Ecto neural progenitor cell (in vitro differentiated cells): ENCODE results near the gene SH3YL1.

Experiments used
- DNase-seq: peaks from one replicate; pipeline ENCODE4 v3.0.0-alpha.2; 2018; ENCODE audit warnings: low spot score

SH3YL1 gene

DNA sequence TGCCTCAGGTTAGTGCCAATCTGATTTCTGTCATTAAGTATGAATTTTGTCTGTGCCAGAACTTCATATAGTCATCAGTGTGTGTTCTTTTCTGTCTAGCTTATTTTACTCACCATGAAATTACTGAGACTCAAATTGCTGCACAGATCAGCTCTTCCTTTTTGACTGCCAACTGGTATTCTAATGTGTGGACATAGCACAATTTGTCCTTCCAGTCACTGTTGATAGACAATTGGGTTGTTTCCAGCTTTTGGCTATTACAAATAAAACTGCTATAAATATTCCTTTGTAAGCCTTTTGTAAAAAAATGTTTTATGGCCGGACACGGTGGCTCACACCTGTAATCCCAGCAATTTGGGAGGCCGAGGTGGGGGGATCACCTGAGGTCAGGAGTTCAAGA, 7.7 kb downstream of the SH3YL1 start:
- DNase-seq: no peak

- no peak for DNase-seq
These were observed 8.6 kb downstream of the SH3YL1 start for GRCh38 chr2:255195-255594.

- no peak for DNase-seq
These were observed 9.6 kb downstream of the SH3YL1 start for GRCh38 chr2:254241-254640.

DNA sequence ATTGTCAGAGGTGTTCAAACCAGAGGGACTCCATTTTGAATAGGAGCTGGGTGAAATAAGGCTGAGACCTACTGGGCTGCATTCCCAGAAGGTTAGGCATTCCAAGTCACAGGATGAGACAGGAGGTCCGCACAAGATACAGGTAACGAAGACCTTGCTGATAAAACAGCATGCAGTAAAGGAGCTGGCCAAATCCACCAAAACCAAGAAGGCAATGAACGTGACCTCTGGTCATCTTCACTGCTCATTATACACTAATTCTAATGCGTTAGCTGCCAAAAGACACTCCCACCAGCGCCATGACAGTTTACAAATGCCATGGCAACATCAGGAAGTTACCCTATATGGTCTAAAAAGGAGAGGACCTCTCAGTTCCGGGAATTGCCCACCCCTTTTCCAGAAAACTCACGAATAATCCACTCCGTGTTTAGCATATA, 10.6 kb downstream of the SH3YL1 start:
- DNase-seq: no peak

- no peak for DNase-seq
These were observed 11.7 kb downstream of the SH3YL1 start for GRCh38 chr2:252001-252602.

- no peak for DNase-seq
These were observed 14.2 kb downstream of the SH3YL1 start for GRCh38 chr2:249538-250042.

- DNase-seq: no peak
These were observed 15.1 kb downstream of the SH3YL1 start for GRCh38 chr2:248724-249123.

DNA sequence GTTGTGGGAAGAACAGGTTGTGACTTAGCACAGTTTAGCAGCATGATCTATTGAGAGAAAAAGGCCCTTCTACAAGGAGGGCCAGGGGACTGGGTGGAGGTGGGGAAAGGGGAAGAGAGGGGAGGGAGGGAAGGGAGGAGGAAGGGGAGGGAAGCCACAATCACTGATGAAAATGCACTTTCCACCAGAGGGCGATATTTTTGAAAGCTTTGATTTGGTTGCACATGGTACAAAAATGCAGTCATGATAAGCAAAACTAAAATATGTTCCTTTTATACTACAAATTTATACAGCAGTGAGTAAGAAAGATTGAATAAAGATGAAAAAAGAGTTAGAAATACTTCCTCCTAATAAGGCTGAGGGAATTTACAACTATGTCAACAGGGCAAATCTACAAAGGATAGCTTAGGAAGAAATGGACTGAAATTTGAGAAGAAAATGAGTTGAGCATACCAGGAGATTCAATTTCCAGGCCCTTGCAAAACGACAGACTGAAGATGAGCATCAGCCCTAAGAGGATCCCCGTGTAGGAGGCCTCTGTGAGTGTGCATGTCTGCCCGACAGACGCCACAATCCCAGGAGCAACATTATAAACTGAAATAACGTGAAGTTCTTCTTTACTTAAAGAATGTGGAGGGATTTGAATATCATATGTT, 17.2 kb downstream of the SH3YL1 start:
- DNase-seq: no peak

DNA sequence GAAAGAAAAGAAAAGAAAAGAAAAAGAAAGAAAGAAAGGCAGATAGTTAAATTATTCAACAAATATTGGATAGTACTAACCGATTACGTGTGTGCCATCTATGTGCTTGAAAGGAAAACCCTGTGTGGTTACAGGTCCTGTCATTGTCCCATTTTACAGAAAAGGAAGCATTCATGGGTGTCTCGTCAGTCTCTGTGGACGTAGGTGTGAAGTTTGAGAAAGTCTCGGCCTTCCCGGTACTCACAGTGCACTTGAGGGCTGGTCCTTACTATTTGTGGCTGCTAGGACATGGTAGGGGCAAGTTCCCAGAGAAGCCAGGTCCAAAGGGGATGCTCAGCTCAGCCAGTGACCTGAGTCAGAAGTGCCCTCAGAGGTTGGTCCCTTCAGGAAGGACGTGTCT, 19.3 kb downstream of the SH3YL1 start:
- DNase-seq: no peak

- no peak for DNase-seq
These were observed 25.0 kb downstream of the SH3YL1 start for GRCh38 chr2:238869-239268.

DNA sequence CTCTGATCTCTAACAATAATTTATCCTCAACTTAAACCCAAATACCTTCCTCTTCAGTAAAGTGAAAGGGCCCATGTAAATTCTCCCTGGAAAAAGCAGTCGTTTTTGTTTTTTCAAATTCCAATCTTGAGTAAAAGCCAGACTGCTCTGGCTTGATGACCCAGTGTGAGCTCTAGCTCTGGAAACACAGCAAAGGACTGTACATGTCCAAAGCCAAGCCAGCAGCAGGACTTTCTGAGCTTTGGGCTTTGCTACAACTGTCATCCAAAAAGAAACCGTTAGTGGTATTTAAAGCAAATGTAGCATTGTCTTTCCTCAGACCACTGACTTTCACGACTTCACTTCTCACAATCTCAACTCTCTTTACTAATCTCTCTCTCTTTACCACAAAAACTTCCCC, 25.4 kb downstream of the SH3YL1 start:
- DNase-seq: no peak

DNA sequence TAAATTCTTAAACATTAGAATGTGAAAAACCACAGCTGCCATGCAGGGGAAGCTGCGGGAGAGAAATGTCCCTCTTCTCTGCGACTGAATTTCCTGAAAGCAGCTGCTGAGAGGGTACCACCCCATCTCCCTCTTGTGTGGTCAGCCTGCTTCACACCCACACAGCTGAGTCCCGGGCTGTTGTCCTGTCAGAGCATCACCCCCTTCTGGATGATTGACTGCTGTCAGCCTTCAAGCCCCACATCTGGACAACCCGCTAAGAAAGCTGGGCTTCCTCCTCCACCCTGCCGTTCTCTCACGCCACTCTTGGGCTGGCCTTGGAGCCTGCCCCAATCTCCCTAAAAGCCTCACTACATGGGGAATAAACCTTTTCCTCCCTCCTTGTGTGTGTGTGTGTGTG, 26.0 kb downstream of the SH3YL1 start:
- no peak for DNase-seq

DNA sequence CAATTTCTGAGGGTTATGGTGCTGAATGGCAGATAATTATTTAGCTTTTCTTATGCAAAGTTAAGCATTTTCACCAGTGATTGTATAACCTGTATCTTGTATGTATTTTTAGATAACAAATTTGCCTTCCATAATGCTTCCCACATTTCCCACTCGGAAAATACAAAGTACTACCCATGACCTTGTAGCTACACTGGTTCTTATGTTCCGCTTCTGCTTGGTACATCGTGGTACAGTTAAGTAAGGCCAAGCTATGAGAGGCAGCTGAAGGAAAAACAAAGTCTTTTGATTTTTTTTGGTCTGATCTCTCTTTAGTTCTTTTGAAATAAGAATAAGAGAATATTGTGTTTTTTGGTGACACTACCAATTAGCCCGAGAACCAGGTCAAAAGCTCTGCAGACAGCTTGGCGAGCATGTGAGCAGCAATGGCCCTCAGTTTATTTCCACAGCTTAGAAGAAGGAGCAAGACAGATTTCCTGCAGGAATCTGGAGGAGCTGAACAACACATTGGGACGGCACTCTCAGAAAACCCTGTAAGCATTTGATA, 26.8 kb downstream of the SH3YL1 start:
- no peak for DNase-seq

GRCh38 chr2:234421-234820, 29.4 kb downstream of the SH3YL1 start:
- no peak for DNase-seq

DNA sequence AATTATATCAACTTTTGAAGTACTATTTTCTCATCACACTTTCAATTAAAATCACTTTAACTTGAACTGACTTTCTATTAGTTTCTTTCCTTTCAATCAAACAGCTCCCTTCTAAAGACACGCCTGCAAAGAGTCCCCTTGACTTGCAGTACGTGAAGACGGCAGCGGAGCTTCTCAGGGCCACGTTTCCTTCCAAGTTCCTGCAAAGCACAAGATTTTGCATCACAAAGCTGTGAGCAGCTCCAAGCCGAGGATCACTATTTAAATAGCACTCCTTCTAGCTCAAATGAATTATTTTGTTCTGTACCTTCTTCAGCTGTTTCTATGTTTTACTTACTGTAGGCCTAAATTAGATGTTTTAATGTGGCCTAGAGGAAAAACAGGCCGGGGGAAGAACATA, 30.8 kb downstream of the SH3YL1 start:
- DNase-seq: no peak

DNA sequence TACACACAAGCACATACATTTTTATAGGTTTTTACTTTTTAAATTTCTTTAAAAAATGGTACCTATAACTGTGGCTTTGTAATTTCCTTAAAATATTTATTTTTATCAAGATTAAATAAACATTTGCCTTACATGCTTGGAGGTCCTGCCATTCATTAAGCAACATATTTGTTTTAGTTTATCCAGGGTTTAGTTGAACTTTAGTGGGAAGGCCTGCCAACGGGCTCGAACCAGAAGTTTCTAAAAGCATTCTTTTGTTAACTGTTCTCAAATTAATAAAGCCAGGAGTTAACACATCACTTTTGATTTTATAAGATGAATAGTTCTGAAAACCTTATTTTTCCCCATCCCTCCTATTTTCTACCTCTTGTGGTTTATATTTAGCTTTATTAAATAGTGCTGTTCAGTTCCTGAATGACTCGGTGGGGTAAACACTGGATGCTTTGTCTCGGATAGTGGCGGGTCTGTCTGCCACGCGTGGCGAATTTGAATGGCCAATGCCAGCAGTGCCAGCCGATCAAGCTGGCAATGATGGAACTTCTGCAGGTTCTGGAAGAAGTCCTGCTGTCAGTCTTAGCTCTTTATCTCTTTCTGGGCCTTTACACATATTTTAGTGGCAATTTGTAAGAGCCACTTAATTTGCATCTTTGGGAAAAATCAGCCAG, 32.2 kb downstream of the SH3YL1 start:
- no peak for DNase-seq

DNA sequence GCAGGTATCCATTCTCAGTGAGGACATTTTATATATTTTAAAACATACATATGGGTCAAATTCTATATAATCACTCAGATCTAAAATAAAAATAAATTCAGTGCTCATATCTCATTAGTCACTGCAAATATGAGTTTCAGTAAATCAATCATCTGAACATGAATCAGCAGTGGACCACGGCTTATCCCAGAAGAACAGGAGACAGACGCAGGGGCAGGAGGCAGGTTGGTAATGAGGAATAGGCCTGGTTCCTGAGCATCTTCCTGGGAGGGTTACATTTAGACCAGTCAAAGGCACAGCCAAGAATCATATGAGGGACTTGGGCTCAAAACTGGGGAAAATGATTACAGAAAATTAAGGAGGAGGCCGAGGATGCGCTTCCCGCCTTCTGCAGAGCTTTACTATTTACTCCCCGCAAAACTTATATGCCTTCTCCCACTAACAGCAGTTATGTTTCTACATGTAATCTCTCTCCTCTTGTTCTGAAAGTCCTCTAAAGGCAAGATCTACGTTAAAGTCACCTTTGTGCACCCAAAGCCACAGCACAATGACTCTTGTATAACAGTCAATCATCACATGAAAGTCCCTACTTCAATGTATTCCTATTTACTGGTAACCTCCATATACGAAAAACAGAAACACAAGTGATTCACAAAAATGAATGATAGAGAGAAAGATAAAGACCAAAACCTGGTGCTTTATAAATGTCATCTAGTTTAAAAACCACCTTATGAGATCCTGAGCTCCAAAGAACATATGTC, 35.1 kb downstream of the SH3YL1 start:
- DNase-seq: no peak

DNA sequence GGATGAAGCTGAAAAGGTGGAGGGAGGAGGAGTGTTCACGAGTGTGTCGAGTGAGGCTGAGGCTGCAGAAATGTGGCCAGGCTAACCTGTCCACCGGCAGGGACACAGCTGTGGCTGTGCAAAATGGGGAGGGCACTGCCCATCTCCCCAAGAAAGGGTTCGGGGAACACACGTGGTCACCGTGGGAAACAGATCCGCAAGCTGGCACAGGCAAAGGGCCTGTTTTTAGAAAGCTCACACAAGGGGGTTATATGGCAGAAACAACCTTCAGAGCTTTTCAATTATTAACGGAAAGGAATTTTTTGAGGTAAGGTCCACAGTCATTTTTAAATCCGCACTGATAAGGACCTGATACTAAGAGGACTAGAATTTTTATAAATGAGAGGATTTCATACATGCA, 35.7 kb downstream of the SH3YL1 start:
- DNase-seq: no peak

- DNase-seq: no peak
These were observed 39.7 kb downstream of the SH3YL1 start for GRCh38 chr2:223971-224760.

DNA sequence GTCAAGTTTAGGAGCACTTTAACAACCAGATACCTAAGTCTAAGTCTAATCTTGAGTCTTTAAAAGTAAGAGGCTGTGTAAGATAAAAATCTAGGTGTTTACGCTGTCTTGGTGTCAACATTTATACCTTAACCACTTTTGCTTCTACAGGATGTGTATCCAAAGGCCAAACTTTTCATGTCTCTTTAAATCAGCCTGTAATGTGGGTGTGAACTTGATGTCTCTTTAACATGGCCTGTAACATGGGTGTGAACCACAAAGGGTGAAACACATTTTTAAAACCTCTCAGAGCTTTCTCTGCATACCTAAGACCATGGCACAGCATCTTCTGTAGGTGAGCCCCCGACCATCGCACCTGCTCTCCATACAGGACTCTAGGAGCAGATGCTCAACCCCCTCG, 40.4 kb downstream of the SH3YL1 start:
- DNase-seq: no peak

DNA sequence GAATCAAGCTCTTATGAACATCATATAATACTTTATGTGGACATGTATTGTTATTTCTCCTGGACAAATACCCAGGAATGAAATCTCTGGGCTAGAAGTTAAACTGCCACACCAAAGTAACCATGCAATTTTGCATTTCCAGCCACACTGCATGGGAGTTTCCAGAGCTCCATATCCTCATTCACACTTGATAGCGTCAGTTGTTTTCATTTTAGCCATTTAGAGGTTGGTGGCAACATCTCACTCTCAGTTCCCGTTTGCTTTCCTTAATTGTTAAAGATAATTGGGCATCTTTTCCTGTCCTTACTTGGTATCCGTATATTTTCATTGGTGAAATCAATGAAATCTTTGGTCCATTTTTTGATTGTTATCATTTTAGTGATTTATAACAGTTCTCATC, 47.8 kb downstream of the SH3YL1 start:
- DNase-seq: no peak
